ENCODE data around the gene DNAH1. TPM values are rescaled to one million over a fixed set of nuclear protein-coding genes. Genes with fewer than 3 reads are reported as not detected.

Gene DNAH1
- total RNA-seq, 2 experiments from 2014 or later: 9.4 TPM

GRCh38 chr3:52407779-52408178 lies 91.7 kb downstream of the DNAH1 start:
- CTCF ChIA-PET: interaction anchor here (1.4 kb wide), 1 partner anchor 38 kb away, joined by 4 read pairs; no protein-coding TSS in a partner anchor

DNA sequence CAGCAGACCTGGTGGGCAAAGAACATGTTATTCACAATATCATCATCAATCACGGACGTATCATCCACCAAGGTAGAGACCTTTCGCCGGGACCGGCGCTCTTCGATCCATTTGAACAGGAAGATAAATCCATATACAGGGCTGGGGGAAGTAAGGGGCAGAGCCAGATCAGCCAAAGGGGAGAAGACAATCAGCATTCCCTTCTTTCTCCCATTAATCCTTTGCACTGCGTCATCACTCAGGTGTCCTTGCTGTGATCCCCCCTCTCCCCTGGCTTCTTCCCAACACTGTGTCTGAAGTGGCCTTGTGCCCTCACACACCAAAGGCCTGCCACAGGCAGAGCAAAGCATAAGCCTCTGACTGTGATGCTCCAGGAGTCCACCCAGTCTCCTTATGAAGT lies 92.3 kb downstream of the DNAH1 start:
- CTCF ChIA-PET: interaction anchor here (1.4 kb wide), 1 partner anchor 37 kb away, joined by 4 read pairs; no protein-coding TSS in a partner anchor
- H3K9me3 Mint-ChIP-seq: no peaks in the 10 kb centered on the region
- H3K4me3 Mint-ChIP-seq: peak overlapping the region; percentile 86
- intact Hi-C loops (cut with micrococcal nuclease): no loop called here
- no peak for DNase-seq
- H3K27me3 Mint-ChIP-seq (ENCODE audit: low read depth): no peaks in the 10 kb centered on the region
- H3K36me3 Mint-ChIP-seq (ENCODE audit: low read depth): peaks cover 23% of the 10 kb centered on the region
- peak overlapping the region; percentile 88 for H3K27ac Mint-ChIP-seq
- H3K4me1 Mint-ChIP-seq (ENCODE audit: low read depth): peaks cover 35% of the 10 kb centered on the region

More at GRCh38 chr3:52407779-52408178, 91.7 kb downstream of the DNAH1 start:
- H3K36me3 Mint-ChIP-seq (ENCODE audit: low read depth): peaks cover 25% of the 10 kb centered on the region
- no peaks in the 10 kb centered on the region for H3K27me3 Mint-ChIP-seq (ENCODE audit: low read depth)
- no peaks in the 10 kb centered on the region for H3K9me3 Mint-ChIP-seq
- H3K4me1 Mint-ChIP-seq (ENCODE audit: low read depth): peaks cover 35% of the 10 kb centered on the region
- no peak overlapping the region for H3K27ac Mint-ChIP-seq
- H3K4me3 Mint-ChIP-seq: peak overlapping the region; percentile 86
- no peak for DNase-seq
- intact Hi-C loops (cut with micrococcal nuclease): no loop called here

DNA sequence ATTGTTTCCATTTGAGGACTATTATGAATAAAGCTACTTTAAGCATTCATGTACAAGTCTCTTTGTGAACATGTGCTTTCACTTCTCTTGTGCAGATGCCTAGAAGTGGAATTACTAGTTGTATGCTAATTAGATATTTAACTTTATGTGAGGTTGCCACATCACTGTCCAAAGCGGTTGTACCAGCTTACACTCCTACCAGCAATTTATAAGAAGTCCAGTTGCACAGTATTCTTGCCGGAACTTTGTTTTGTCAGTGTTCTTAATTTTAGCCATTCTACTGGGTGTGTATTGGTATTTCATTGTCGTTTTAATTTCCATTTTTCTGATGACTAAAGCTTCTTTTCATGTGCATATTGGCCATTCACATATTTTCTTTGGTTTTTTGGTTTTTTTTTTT lies 99.7 kb downstream of the DNAH1 start:
- intact Hi-C loops (cut with micrococcal nuclease): no loop called here
- DNase-seq: no peak
- CTCF ChIA-PET: interaction anchor here (0.8 to 1.1 kb wide), 4 partner anchors 12 to 183 kb away, joined by 3 to 6 read pairs (median 3); no protein-coding TSS in a partner anchor

GRCh38 chr3:52420388-52420787 lies 104.3 kb downstream of the DNAH1 start:
- Mint-ChIP-seq H3K9me3 (no peaks in the 10 kb centered on the region), H3K27ac (no peak overlapping the region), H3K27me3 (ENCODE audit: low read depth) (no peaks in the 10 kb centered on the region), H3K4me1 (ENCODE audit: low read depth) (no peaks in the 10 kb centered on the region), H3K4me3 (no peak overlapping the region), H3K36me3 (ENCODE audit: low read depth) (peaks cover 2% of the 10 kb centered on the region)
- CTCF ChIA-PET: interaction anchor here (0.8 to 1.9 kb wide), 4 partner anchors 8 to 26 kb away, joined by 3 to 5 read pairs (median 4); no protein-coding TSS in a partner anchor
- intact Hi-C loops (cut with micrococcal nuclease): no loop called here
- no peak for DNase-seq

More for the DNA sequence above, 99.7 kb downstream of the DNAH1 start:
- Mint-ChIP-seq H3K27me3 (ENCODE audit: low read depth) (no peaks in the 10 kb centered on the region), H3K27ac (no peak overlapping the region), H3K4me1 (ENCODE audit: low read depth) (peaks cover 13% of the 10 kb centered on the region), H3K9me3 (no peaks in the 10 kb centered on the region), H3K4me3 (no peak overlapping the region), H3K36me3 (ENCODE audit: low read depth) (peaks cover 3% of the 10 kb centered on the region)

- Mint-ChIP-seq H3K4me1 (ENCODE audit: low read depth) (no peaks in the 10 kb centered on the region), H3K36me3 (ENCODE audit: low read depth) (no peaks in the 10 kb centered on the region), H3K27me3 (ENCODE audit: low read depth) (no peaks in the 10 kb centered on the region), H3K4me3 (no peak overlapping the region), H3K9me3 (no peaks in the 10 kb centered on the region), H3K27ac (no peak overlapping the region)
- intact Hi-C loops (cut with micrococcal nuclease): no loop called here
- CTCF ChIA-PET: interaction anchor here (2.7 kb wide), 1 partner anchor 10 kb away, joined by 19 read pairs; no protein-coding TSS in a partner anchor
- no peak for DNase-seq
These were observed 106.5 kb downstream of the DNAH1 start for GRCh38 chr3:52422669-52423068.

DNA sequence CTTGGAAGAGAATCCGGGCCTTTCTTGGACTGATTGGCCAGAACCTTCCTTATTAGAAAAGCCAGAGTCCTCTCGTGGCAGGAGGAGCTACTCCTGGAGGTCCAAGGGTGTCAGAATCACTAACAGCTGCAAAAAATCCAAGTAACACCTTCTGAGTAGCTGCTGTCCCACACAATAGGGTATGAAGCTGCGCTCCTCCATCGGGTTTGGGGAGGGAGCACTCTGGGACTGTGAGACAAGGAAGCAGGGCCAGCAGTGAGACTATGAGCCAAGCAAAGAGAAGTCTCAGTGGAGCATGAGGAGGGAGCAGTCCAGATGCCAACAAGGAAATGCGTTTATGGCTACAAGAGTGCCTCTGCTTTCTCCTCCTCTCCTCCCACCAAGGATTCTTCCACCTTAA lies 107.1 kb downstream of the DNAH1 start:
- no peak overlapping the region for H3K4me3 Mint-ChIP-seq
- no peak for DNase-seq
- H3K9me3 Mint-ChIP-seq: no peaks in the 10 kb centered on the region
- H3K4me1 Mint-ChIP-seq (ENCODE audit: low read depth): no peaks in the 10 kb centered on the region
- CTCF ChIA-PET: interaction anchor here (2.7 kb wide), 1 partner anchor 11 kb away, joined by 19 read pairs; no protein-coding TSS in a partner anchor
- no peaks in the 10 kb centered on the region for H3K27me3 Mint-ChIP-seq (ENCODE audit: low read depth)
- H3K27ac Mint-ChIP-seq: no peak overlapping the region
- intact Hi-C loops (cut with micrococcal nuclease): no loop called here
- no peaks in the 10 kb centered on the region for H3K36me3 Mint-ChIP-seq (ENCODE audit: low read depth)

- intact Hi-C loops (cut with micrococcal nuclease): loop anchor here (1.0 kb wide), 2 partner anchors 19 to 644 kb away; no protein-coding TSS in a partner anchor
- no peaks in the 10 kb centered on the region for H3K9me3 Mint-ChIP-seq
- H3K4me1 Mint-ChIP-seq (ENCODE audit: low read depth): no peaks in the 10 kb centered on the region
- peak; percentile 64 for DNase-seq
- no peaks in the 10 kb centered on the region for H3K36me3 Mint-ChIP-seq (ENCODE audit: low read depth)
- CTCF ChIA-PET: interaction anchor here (0.6 to 2.9 kb wide), 19 partner anchors 8 to 1564 kb away, joined by 3 to 81 read pairs (median 4); partner anchors contain the start of gene SEMA3G
- no peaks in the 10 kb centered on the region for H3K27me3 Mint-ChIP-seq (ENCODE audit: low read depth)
- H3K27ac Mint-ChIP-seq: no peak overlapping the region
- H3K4me3 Mint-ChIP-seq: no peak overlapping the region
These were observed 112.3 kb downstream of the DNAH1 start for GRCh38 chr3:52428151-52429005.

DNA sequence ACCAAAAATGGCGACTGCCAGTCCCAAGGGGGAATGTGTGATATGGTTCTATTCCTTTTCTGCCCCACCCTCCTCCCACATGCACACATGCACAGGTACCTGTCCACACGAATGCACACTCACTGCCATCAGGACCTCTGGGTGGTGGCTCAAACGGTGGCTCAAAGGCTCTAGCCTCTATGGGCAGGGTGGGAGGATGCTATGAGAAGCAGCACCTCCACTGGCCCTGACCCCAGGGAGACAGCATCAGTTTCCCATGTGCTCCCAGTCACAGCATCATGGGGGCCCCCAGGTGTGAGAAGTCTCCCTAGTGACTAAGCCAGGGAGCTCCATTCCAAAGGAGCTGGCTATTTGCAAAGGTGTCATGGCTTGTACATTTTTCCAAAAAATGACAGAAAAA lies 112.9 kb downstream of the DNAH1 start:
- CTCF ChIA-PET: interaction anchor here (0.6 to 2.9 kb wide), 9 partner anchors 8 to 579 kb away, joined by 3 to 81 read pairs (median 4); partner anchors contain the start of gene SEMA3G
- Mint-ChIP-seq H3K27ac (no peak overlapping the region), H3K36me3 (ENCODE audit: low read depth) (no peaks in the 10 kb centered on the region), H3K27me3 (ENCODE audit: low read depth) (no peaks in the 10 kb centered on the region), H3K4me1 (ENCODE audit: low read depth) (no peaks in the 10 kb centered on the region), H3K9me3 (no peaks in the 10 kb centered on the region), H3K4me3 (no peak overlapping the region)
- DNase-seq: no peak
- intact Hi-C loops (cut with micrococcal nuclease): no loop called here

DNA sequence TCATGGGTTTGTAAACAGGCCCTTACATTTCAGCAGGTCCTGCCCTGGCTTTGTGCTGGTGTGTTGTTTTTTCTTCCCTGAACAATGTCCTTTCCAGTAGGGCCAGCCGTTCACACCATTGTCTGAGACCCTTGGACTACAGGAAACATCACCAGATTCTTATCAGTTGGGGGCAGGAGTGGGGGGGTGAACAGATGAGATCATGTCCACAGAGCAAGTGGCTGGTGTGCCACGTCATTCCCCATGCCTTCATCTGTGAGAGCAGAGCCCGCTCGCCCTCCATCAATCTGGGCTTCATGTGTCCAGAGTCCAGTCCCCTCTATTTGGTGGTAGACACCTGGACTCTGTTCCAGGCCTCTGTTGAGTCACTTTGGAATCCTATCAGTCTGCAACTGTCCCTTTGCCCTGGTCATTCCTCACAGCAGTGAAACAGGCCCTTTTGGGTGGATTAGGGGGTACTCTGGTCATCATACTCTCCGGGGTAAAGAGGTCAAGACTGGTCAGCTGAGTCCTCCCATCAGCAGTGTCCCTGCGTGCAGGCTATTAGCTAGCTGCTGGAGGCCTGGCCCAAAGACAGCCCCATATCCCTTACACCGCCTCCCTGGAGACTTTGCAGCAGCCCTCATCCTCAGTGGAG lies 113.8 kb downstream of the DNAH1 start:
- Mint-ChIP-seq H3K9me3 (no peaks in the 10 kb centered on the region), H3K27ac (no peak overlapping the region), H3K36me3 (ENCODE audit: low read depth) (no peaks in the 10 kb centered on the region), H3K27me3 (ENCODE audit: low read depth) (no peaks in the 10 kb centered on the region), H3K4me1 (ENCODE audit: low read depth) (no peaks in the 10 kb centered on the region), H3K4me3 (no peak overlapping the region)
- CTCF ChIA-PET: interaction anchor here (0.6 to 2.9 kb wide), 5 partner anchors 16 to 578 kb away, joined by 4 to 81 read pairs (median 6); partner anchors contain the start of gene SEMA3G
- intact Hi-C loops (cut with micrococcal nuclease): no loop called here
- DNase-seq: no peak

DNA sequence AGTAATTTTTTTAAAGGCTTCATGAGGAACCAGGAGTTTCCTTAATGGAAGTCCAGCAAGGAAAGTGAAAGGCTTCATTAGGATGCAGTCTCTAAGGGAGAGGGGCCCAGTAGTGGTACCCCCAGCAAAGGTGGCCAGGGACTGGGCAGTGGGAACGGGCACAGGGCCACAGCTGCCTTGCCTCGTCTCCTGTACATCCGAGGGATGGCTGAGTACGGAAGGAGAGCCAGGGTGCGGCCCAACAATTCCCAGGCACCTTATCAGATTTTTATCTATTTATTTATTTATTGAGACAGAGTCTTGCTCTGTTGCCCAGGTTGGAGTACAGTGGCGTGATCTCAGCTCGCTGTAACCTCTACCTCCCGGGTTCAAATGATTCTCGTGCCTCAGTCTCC lies 114.3 kb downstream of the DNAH1 start:
- Mint-ChIP-seq H3K27me3 (ENCODE audit: low read depth) (no peaks in the 10 kb centered on the region), H3K4me1 (ENCODE audit: low read depth) (no peaks in the 10 kb centered on the region), H3K4me3 (no peak overlapping the region), H3K27ac (no peak overlapping the region), H3K36me3 (ENCODE audit: low read depth) (no peaks in the 10 kb centered on the region), H3K9me3 (no peaks in the 10 kb centered on the region)
- intact Hi-C loops (cut with micrococcal nuclease): no loop called here
- CTCF ChIA-PET: interaction anchor here (1.4 to 2.0 kb wide), 2 partner anchors 16 to 19 kb away, joined by 5 to 6 read pairs; no protein-coding TSS in a partner anchor
- DNase-seq: no peak

DNA sequence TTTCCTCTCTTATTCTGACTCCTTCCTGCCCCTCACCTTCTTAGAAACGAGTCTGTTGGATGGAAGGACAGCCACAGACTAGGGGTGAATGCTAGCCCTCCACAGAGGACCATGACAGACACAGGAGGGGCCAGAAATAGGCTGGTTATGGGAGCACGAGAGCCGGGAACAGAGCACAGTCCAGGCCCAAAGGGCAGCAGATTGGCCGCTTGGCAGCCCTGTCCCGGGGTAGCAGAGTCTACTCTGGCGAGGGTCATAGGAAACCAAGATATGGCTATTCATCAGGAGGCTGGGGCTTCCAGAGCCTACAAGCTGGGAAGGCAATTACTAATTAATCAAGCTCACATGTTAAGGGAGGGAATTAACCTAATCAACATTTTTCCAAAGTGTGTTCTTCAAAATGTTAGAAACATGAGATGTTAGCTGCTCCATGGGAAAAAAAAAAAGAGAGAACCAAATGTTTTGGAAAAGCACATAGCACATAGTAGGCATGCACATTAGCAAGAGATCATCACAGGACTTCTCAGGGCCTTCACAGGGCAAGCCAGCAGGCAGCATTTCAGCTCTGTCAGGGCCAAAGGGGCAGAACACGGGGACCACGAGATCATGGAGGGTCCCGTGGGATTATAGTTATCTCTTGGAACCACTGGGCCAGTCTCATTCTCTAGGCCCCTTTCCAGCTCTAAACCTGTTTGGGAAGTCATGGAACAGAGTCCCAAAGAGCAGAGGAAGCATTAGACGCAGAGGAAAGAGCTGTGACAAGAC lies 115.5 kb downstream of the DNAH1 start:
- CTCF ChIA-PET: interaction anchor here (0.8 to 2.2 kb wide), 4 partner anchors 10 to 18 kb away, joined by 4 to 6 read pairs (median 5); no protein-coding TSS in a partner anchor
- H3K27ac Mint-ChIP-seq: no peak overlapping the region
- no peak for DNase-seq
- no peaks in the 10 kb centered on the region for H3K9me3 Mint-ChIP-seq
- no peaks in the 10 kb centered on the region for H3K36me3 Mint-ChIP-seq (ENCODE audit: low read depth)
- no peak overlapping the region for H3K4me3 Mint-ChIP-seq
- intact Hi-C loops (cut with micrococcal nuclease): no loop called here
- no peaks in the 10 kb centered on the region for H3K4me1 Mint-ChIP-seq (ENCODE audit: low read depth)
- no peaks in the 10 kb centered on the region for H3K27me3 Mint-ChIP-seq (ENCODE audit: low read depth)

All from activated naive CD4-positive, alpha-beta T cell treated with anti-CD3 and anti-CD28 coated beads for 36 hours (primary cell).